Measurements from ENCODE around the gene CEACAM8.

- TF ChIP-seq CTCF (IDR thresholded peaks at IDR 0.05) (no peak), EZH2 (IDR thresholded peaks at IDR 0.05; ENCODE audit: borderline replicate concordance, insufficient read depth, low read depth, low read length, poor library complexity, severe bottlenecking) (no peak)
Measured at GRCh38 chr19:42573642-42574041, 21.1 kb downstream of the CEACAM8 start.

All from B cell (primary cell).